ENCODE measurements around the gene TOMT. TPM values are rescaled to one million over a fixed set of nuclear protein-coding genes. Genes with fewer than 3 reads are reported as not detected.

TOMT gene
- total RNA-seq, 1 donor from 2014 or later: not detected

- no peaks in the 10 kb centered on the region for H3K27me3 Mint-ChIP-seq
- no peak overlapping the region for H3K27ac Mint-ChIP-seq
- no peak for TF ChIP-seq CTCF (IDR thresholded peaks at IDR 0.05; ENCODE audit: unreplicated experiment)
- no peaks in the 10 kb centered on the region for H3K36me3 Mint-ChIP-seq (ENCODE audit: insufficient read depth)
- H3K9me3 Mint-ChIP-seq (ENCODE audit: low read depth): no peaks in the 10 kb centered on the region
- no peak overlapping the region for H3K4me3 Mint-ChIP-seq (ENCODE audit: low read depth)
- H3K4me1 Mint-ChIP-seq (ENCODE audit: low read depth): peaks cover 2% of the 10 kb centered on the region
- DNase-seq (ENCODE audit: low spot score, unreplicated experiment): no peak
Observed at GRCh38 chr11:72085621-72086351, 19.9 kb upstream of the TOMT start.

- H3K9me3 Mint-ChIP-seq (ENCODE audit: low read depth): no peaks in the 10 kb centered on the region
Observed at GRCh38 chr11:72088076-72088808, 17.5 kb upstream of the TOMT start.

GRCh38 chr11:72091292-72091691 is 14.4 kb upstream of the TOMT start:
- H3K9me3 Mint-ChIP-seq (ENCODE audit: low read depth): no peaks in the 10 kb centered on the region
- H3K27me3 Mint-ChIP-seq: no peaks in the 10 kb centered on the region
- no peak overlapping the region for H3K27ac Mint-ChIP-seq
- H3K36me3 Mint-ChIP-seq (ENCODE audit: insufficient read depth): peaks cover 2% of the 10 kb centered on the region
- H3K4me1 Mint-ChIP-seq (ENCODE audit: low read depth): no peaks in the 10 kb centered on the region
- peak; percentile 43 for DNase-seq (ENCODE audit: low spot score, unreplicated experiment)
- no peak overlapping the region for H3K4me3 Mint-ChIP-seq (ENCODE audit: low read depth)
- TF ChIP-seq CTCF (IDR thresholded peaks at IDR 0.05; ENCODE audit: unreplicated experiment): peak; percentile 81

More at GRCh38 chr11:72088076-72088808, 17.5 kb upstream of the TOMT start:
- H3K4me3 Mint-ChIP-seq (ENCODE audit: low read depth): no peak overlapping the region
- H3K4me1 Mint-ChIP-seq (ENCODE audit: low read depth): peaks cover 1% of the 10 kb centered on the region
- no peak for DNase-seq (ENCODE audit: low spot score, unreplicated experiment)
- H3K27me3 Mint-ChIP-seq: no peaks in the 10 kb centered on the region
- TF ChIP-seq CTCF (IDR thresholded peaks at IDR 0.05; ENCODE audit: unreplicated experiment): no peak
- H3K27ac Mint-ChIP-seq: no peak overlapping the region
- H3K36me3 Mint-ChIP-seq (ENCODE audit: insufficient read depth): peaks cover 2% of the 10 kb centered on the region

- no peaks in the 10 kb centered on the region for H3K9me3 Mint-ChIP-seq (ENCODE audit: low read depth)
- peaks cover 9% of the 10 kb centered on the region for H3K36me3 Mint-ChIP-seq (ENCODE audit: insufficient read depth)
- no peak overlapping the region for H3K27ac Mint-ChIP-seq
- H3K4me1 Mint-ChIP-seq (ENCODE audit: low read depth): peaks cover 24% of the 10 kb centered on the region
- no peak for TF ChIP-seq CTCF (IDR thresholded peaks at IDR 0.05; ENCODE audit: unreplicated experiment)
- no peaks in the 10 kb centered on the region for H3K27me3 Mint-ChIP-seq
- no peak overlapping the region for H3K4me3 Mint-ChIP-seq (ENCODE audit: low read depth)
- DNase-seq (ENCODE audit: low spot score, unreplicated experiment): no peak
Observed at GRCh38 chr11:72098741-72099140, 7.0 kb upstream of the TOMT start.

GRCh38 chr11:72100009-72100408 is 5.7 kb upstream of the TOMT start:
- Mint-ChIP-seq H3K4me3 (ENCODE audit: low read depth) (no peak overlapping the region), H3K27me3 (no peaks in the 10 kb centered on the region), H3K9me3 (ENCODE audit: low read depth) (no peaks in the 10 kb centered on the region), H3K36me3 (ENCODE audit: insufficient read depth) (peaks cover 9% of the 10 kb centered on the region), H3K27ac (no peak overlapping the region), H3K4me1 (ENCODE audit: low read depth) (peaks cover 28% of the 10 kb centered on the region)
- DNase-seq (ENCODE audit: low spot score, unreplicated experiment): no peak
- no peak for TF ChIP-seq CTCF (IDR thresholded peaks at IDR 0.05; ENCODE audit: unreplicated experiment)
